Ovary (tissue), 9 donors: Measurements from ENCODE around the gene ZNG1A. TPM values are rescaled to one million over a fixed set of nuclear protein-coding genes. Genes with fewer than 3 reads are reported as not detected.
A peak's percentile ranks its signal among the peaks of the same experiment; 100 is the strongest.
"Not testable (repeated sequence)": the region's sequence is repeated elsewhere in the genome, so short reads cannot be mapped to it uniquely, and the experiment has no call there.

Source experiments
- DNase-seq, 5 donors: peaks; one replicate each; pipeline ENCODE4 v3.0.0-alpha.2; 2019 to 2020
- H3K27ac ChIP-seq, 2 donors: fragments of 200-600 bp; one replicate each; pipeline versions ENCODE4 v1.5.1 to v1.8.0; 2019 to 2022
- H3K27me3 ChIP-seq: fragments of 200-600 bp; one replicate; pipeline ENCODE4 v1.8.0; 2022
- H3K36me3 ChIP-seq: fragments of 200-600 bp; sonication (generic); one replicate; pipeline ENCODE4 v1.5.1; 2019
- H3K4me1 ChIP-seq: one replicate; pipeline ENCODE4 v1.8.1; 2013; ENCODE audit warnings: mild to moderate bottlenecking, moderate library complexity; ENCODE audit not compliant: insufficient read depth
- H3K4me3 ChIP-seq: fragments of 200-600 bp; sonication (generic); one replicate; pipeline ENCODE4 v1.5.1; 2017
- H3K9me3 ChIP-seq, 2 donors: fragments of 200-600 bp in 1 of 2; sonication (generic) in 1 of 2; one replicate each; pipeline versions ENCODE4 v1.5.1 to v1.8.1; 2013 to 2019; ENCODE audit warnings: mild to moderate bottlenecking in 1 of 2, moderate library complexity in 1 of 2
- WGBS, 3 donors: extraction: QIAGEN DNeasy Blood & Tissue Kit in 1 of 3; methylation state at CpG; one replicate each; pipeline versions ENCODE4 v1.1.5 to v1.1.7; 2013 to 2017; 5-methylcytosine and 5-hydroxymethylcytosine counted together
- intact Hi-C, 4 donors: fragments of 100-400 bp; cut with DNase I; formaldehyde crosslinking; loops; one replicate each; pipeline versions ENCODE4 v1.11.0 to v1.15.1; 2022 to 2023
- polyA plus RNA-seq, 2 donors: library from polyadenylated mRNA; stranded (reverse); fragments of 200-250 nt in 1 of 2; fragments of 350-450 nt in 1 of 2; fragmentation: Illumina TruSeq in 1 of 2; extraction: RNeasy Lipid Tissue Mini Kit (QIAGEN cat#74804) in 1 of 2; gene quantifications; one replicate each; pipeline ENCODE4 v1.2.3, GENCODE V29; 2013 to 2014
- total RNA-seq, 7 donors: library from RNA; depleted of rRNA in 2 of 7; stranded (reverse); fragments of >200 nt in 2 of 7; fragmentation: NEBNext Ultra II Directional in 3 of 7; extraction: Animal tissue kit (Norgen Biotek cat#: 25700) in 3 of 7; gene quantifications; one replicate each; pipeline versions ENCODE4 v1.1.0 to v1.2.4, GENCODE V29; 2016 to 2023
- donor health status: DM: no; HTN: no; CAD: no; lungs with moderate emphysema.
- donor health status: DM: no; HTN: no; CAD: no.
- donor health status: Bipolar disorder and iron deficiency.
- donor health status: DM: yes; HTN: yes; CAD: no.
- donor health status: DM: no; HTN: no; CAD: no.
- donor health status: DM: yes; HTN: yes; CAD: no.

ZNG1A gene
- total and polyA plus RNA-seq, 9 donors, result 19.6 to 37.1 (median 29.0) TPM

DNA sequence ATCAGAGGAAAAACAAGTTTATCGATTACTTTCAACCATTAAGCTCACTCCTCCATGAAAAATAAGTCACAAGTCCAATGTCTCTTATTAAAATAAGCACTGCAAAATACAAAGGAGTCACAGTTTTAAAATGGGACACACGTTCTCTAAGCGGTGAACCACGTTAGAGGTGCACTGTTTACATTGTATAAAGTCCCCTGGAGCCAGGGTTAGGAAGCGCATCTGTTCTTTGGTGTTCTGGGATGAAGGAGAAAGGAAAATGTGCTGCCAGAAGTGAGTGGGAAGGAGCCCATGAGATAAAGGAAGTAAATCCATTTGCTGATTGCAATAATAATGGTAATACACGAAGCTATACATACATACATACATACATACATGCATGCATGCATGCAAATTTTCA is 91.0 kb downstream of the ZNG1A start:
- 25 to 48% (median 38%) methylated on average over 5 to 6 of the region's 6 CpGs for WGBS, 3 donors
- H3K36me3 ChIP-seq, DNase-seq, H3K27me3 ChIP-seq, H3K27ac ChIP-seq, intact Hi-C loops, H3K4me3 ChIP-seq, H3K4me1 ChIP-seq, H3K9me3 ChIP-seq: not testable (repeated sequence)

DNA sequence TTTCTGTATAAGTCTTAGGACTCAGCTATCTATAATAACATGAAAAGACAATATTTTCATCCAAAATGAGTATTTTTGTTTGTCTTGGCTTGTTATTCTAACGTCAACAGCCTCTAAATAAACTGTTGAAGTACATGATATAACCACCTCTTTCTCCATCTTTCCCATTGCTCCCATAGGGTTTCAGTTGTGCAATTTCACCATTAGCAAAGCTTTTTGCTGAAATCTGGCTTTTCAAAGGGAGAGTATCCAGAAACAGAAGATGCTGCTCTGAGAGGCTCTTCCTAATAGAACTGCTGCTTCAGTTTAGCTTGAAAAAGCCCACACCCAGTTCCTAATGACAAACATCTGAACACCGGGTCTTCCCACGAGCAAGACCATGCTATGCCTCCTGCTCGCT is 91.8 kb downstream of the ZNG1A start:
- H3K27ac ChIP-seq, intact Hi-C loops, DNase-seq, H3K9me3 ChIP-seq, H3K4me1 ChIP-seq, H3K4me3 ChIP-seq, H3K27me3 ChIP-seq, H3K36me3 ChIP-seq: not testable (repeated sequence)
- 36% methylated on average over 2 of the region's 4 CpGs; no CpG with 5 or more reads in 2 of the 3 donors for WGBS, 3 donors

DNA sequence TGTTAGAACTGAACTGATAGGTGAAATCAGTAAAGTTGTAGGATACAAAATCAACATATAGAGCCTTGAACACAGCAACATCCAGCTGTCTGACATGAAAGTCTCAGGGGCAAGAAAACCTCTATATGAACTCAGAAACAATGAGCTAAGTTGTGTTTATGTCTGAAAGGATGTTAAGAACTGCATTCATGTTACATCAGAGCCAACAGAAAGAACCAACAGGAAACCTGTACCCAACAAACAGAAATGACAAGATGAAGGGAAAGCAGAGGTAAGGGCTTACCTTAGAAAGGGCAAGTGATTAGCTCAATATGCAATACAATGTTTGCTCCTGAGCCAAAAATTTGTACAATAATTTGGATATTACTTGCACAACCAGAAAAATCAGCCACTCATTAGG is 92.2 kb downstream of the ZNG1A start:
- intact Hi-C loops, DNase-seq, H3K9me3 ChIP-seq: not testable (repeated sequence)

DNA sequence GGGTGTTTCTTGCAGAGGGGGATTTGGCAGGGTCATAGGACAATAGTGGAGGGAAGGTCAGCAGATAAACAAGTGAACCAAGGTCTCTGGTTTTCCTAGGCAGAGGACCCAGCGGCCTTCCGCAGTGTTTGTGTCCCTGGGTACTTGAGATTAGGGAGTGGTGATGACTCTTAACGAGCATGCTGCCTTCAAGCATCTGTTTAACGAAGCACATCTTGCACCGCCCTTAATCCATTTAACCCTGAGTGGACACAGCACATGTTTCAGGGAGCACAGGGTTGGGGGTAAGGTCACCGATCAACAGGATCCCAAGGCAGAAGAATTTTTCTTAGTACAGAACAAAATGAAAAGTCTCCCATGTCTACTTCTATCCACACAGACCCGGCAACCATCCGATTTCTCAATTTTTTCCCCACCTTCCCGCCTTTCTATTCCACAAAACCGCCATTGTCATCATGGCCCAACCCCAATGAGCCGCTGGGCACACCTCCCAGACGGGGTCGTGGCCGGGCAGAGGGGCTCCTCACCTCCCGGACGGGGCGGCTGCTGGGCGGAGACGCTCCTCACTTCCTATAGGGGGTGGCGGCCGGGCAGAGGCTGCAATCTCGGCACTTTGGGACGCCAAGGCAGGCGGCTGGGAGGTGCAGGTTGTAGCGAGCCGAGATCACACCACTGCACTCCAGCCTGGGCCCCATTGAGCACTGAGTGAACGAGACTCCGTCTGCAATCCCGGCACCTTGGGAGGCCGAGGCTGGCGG is 95.7 kb downstream of the ZNG1A start:
- H3K4me1 ChIP-seq, DNase-seq, H3K27ac ChIP-seq, H3K27me3 ChIP-seq, H3K36me3 ChIP-seq, H3K9me3 ChIP-seq, H3K4me3 ChIP-seq, intact Hi-C loops: not testable (repeated sequence)
- 85 to 88% methylated on average over 30 to 31 of the region's 31 CpGs; no CpG with 5 or more reads in 1 of the 3 donors for WGBS, 3 donors

More for the DNA sequence above, 92.2 kb downstream of the ZNG1A start:
- not testable (repeated sequence) for H3K27ac ChIP-seq, H3K36me3 ChIP-seq, H3K27me3 ChIP-seq, H3K4me1 ChIP-seq, H3K4me3 ChIP-seq

DNA sequence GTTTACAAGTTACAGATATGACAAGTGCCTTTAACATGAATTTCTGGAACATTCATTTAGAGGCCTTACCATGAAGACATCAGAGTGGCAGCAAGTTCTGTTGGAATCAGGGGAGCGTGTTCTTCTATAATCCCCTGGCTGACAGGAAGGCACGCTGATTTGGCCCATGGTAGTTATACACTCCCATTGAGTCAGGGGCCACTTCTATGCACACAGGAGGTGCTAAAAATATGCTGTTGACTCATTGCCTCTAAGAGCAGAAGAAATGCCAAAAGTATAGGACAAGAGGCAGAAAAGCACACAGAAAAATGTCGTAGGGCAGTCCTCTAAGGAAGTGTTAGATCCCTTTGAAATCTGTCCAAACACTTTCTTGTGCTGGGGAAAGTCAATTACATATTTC is 100.5 kb downstream of the ZNG1A start:
- H3K4me1 ChIP-seq, H3K36me3 ChIP-seq, intact Hi-C loops, DNase-seq, H3K27ac ChIP-seq, H3K9me3 ChIP-seq, H3K4me3 ChIP-seq, H3K27me3 ChIP-seq: not testable (repeated sequence)
- 82 to 83% methylated on average over 3 of the region's 3 CpGs; no CpG with 5 or more reads in 1 of the 3 donors for WGBS, 3 donors

DNA sequence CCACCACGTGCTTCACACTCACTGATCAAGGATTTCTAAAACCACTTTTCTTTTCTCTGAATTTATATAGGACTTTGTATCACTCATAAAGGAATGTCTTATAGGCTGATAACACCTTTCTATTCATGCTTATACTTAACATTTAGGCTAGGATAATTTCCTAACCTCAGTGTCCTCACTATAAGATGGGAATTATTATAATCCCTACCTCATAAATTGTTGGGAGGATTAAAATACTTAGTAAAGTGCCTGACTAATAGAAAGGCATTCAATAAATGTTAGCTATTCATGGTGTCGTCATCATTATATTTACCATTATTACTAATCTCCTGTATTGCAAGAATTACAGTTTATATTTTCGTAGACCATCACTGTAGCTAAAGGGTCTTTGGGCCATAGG is 102.5 kb downstream of the ZNG1A start:
- H3K27me3 ChIP-seq, H3K9me3 ChIP-seq, H3K4me3 ChIP-seq, DNase-seq, intact Hi-C loops, H3K36me3 ChIP-seq, H3K4me1 ChIP-seq, H3K27ac ChIP-seq: not testable (repeated sequence)
- 67 to 83% (median 81%) methylated on average over 1 to 3 of the region's 3 CpGs for WGBS, 3 donors

DNA sequence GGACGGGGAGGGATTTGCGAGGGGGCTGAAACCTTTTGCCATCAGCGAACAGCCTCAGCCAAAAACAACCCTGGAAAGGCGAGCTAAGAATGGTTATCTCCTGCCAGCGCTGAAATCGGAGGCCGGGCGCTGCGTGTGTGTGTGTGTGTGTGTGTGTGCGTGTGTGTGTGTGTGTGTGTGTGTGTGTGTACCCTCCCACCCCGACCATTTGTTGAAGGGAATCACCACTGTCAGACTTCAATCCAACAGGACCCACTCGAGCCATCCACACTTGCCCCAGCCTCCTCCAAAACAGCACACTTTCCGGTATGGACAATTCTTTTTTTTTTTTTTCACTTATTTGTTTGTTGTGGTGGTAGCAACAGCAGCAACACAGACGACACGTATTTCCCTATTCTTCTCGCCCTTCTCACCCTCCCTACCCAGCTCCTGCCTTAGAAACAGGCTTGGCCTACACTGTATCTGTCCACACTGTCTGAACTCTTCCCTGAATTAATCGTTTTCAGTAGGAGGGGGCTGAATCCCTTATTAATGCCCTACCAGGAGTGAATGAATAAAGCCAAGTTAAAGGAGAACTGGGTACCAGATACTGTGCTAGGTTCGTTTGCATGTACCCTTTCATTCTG is 104.8 kb downstream of the ZNG1A start:
- DNase-seq, result peak in 2 of 5 donors; percentile 25 to 44
- H3K4me1 ChIP-seq, H3K36me3 ChIP-seq, H3K9me3 ChIP-seq, intact Hi-C loops, H3K27me3 ChIP-seq: not testable (repeated sequence)
- 13 to 32% (median 16%) methylated on average over 7 to 18 of the region's 18 CpGs for WGBS, 3 donors
- Histone ChIP-seq H3K4me3 (peak overlapping the region; percentile 61), H3K27ac (peak overlapping the region in 1 of 2 donors; percentile 66)

DNA sequence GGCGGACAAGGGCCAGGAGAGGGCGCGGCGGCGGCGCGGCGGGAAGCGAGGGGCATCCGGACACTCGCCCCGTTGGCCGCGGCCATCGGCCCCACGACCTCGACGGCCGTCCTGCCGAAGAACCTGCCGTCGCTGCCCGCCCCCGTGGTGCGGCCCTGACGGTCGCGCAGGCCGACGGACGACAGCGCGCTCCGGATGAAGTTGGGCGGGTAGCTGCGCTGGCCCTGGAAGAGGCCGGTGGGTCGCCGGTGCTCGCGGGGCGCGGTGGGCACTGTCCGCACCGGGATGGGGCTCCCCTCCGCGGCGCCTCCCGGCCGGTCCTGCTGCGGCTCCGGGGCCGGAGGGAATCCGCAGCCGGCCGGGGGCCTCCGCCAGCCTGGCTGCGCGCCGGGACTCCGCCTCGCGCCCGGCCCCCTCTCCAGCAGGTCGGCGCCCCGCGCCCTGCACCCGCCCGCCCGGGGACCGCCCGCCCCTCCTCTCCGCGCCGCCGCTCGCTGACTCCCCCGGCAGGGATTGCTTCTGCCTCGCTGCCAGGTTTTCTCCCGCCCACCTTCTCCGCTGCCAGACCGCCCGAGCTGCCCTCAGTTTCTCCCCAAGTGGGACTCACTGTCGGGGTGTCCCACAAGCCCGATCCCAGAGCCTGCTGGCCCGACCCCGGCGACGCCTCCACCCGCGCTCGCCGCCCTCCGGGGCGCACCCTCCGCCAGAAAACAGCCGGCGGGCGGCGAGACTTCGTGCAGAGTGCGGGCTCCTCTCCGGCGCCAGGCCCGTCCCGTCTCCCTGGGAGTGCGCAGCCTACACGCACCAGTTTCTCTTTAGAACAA is 105.6 kb downstream of the ZNG1A start:
- 0% methylated on average over 34 to 107 of the region's 109 CpGs; no CpG with 5 or more reads in 1 of the 3 donors for WGBS, 3 donors
- H3K4me3 ChIP-seq, result peak overlapping the region; percentile 61
- H3K9me3 ChIP-seq, H3K4me1 ChIP-seq, intact Hi-C loops, H3K27me3 ChIP-seq, H3K36me3 ChIP-seq: not testable (repeated sequence)
- peak overlapping the region in 1 of 2 donors; percentile 66 for H3K27ac ChIP-seq
- DNase-seq, result peak in 4 of 5 donors; percentile 24 to 59 (median 46)

Other genes with a start within 250 kb of the ZNG1A start
- 10 to 100 TPM in 5 of 7 donors, 1 to 10 TPM in 2; 5.9 to 25.2 (median 18.5) TPM for gene WASHC1, start 149.6 kb downstream of the ZNG1A start, total RNA-seq
- 10 to 100 TPM in 1 of 2 donors, 1 to 10 TPM in 1; 5.5 to 19.4 TPM for gene WASHC1, start 149.6 kb downstream of the ZNG1A start, polyA plus RNA-seq
- under 1 TPM; 0.12 to 0.46 (median 0.23) TPM for gene FOXD4, start 60.6 kb downstream of the ZNG1A start, total RNA-seq
- gene FOXD4, start 60.6 kb downstream of the ZNG1A start, polyA plus RNA-seq, result under 1 TPM; 0.08 to 0.12 TPM
- 10 to 100 TPM in 1 of 7 donors, 1 to 10 TPM in 6; 3.0 to 12.2 (median 7.3) TPM for gene DOCK8, start 35.8 kb upstream of the ZNG1A start, total RNA-seq
- gene DOCK8, start 35.8 kb upstream of the ZNG1A start, polyA plus RNA-seq, result 1 to 10 TPM; 1.4 to 9.4 TPM